NB4 (cell line): Measurements from ENCODE around the gene BDNF.

Source experiments
- CTCF ChIP-seq: IDR thresholded peaks from one replicate; pipeline ENCODE4 v1.5.1; 2012; ENCODE audit warnings: low read depth, low read length
- POLR2A ChIP-seq: IDR thresholded peaks from 2 replicates; pipeline ENCODE4 v1.6.1; 2011; ENCODE audit warnings: mild to moderate bottlenecking; ENCODE audit not compliant: insufficient read length; ENCODE audit errors: extremely low read depth

- TF ChIP-seq CTCF: no peak
- TF ChIP-seq POLR2A: no peak
These were observed 23.4 kb upstream of the BDNF start for GRCh38 chr11:27723687-27724086.
